Hepatocyte (in vitro differentiated cells): ENCODE data around the gene NEDD4L. TPM values are rescaled to one million over a fixed set of nuclear protein-coding genes. Genes with fewer than 3 reads are reported as not detected.

ENCODE experiments used
- DNase-seq: peaks from one replicate; pipeline ENCODE4 v3.0.0-alpha.2; 2016; ENCODE audit warnings: low spot score
- H2AFZ ChIP-seq: fragments of 200-600 bp; sonication (generic); 2 replicates; pipeline ENCODE4 v1.6.0; 2016; ENCODE audit warnings: antibody characterized with exemption, mild to moderate bottlenecking
- H3K27ac ChIP-seq: fragments of 200-600 bp; sonication (generic); 2 replicates; pipeline ENCODE4 v1.5.1; 2016; ENCODE audit warnings: mild to moderate bottlenecking
- H3K27me3 ChIP-seq: fragments of 200-600 bp; sonication (generic); 2 replicates; pipeline ENCODE4 v1.6.1; 2016
- H3K36me3 ChIP-seq: fragments of 200-600 bp; sonication (generic); replicated peaks from 2 replicates; pipeline ENCODE4 v1.5.1; 2016; ENCODE audit warnings: low read depth; ENCODE audit not compliant: insufficient read depth
- H3K4me1 ChIP-seq: fragments of 200-600 bp; sonication (generic); 2 replicates; pipeline ENCODE4 v1.5.1; 2016; ENCODE audit warnings: mild to moderate bottlenecking, moderate library complexity; ENCODE audit not compliant: insufficient read depth
- H3K4me2 ChIP-seq: fragments of 200-600 bp; sonication (generic); 2 replicates; pipeline ENCODE4 v1.6.0; 2016
- H3K4me3 ChIP-seq: fragments of 200-600 bp; sonication (generic); 2 replicates; pipeline ENCODE4 v1.5.1; 2016; ENCODE audit warnings: mild to moderate bottlenecking
- H3K79me2 ChIP-seq: fragments of 200-600 bp; sonication (generic); 2 replicates; pipeline ENCODE4 v1.6.0; 2017; ENCODE audit warnings: mild to moderate bottlenecking
- H3K9me2 ChIP-seq: fragments of 200-600 bp; sonication (generic); replicated peaks from 2 replicates; pipeline ENCODE4 v1.6.0; 2017; ENCODE audit warnings: mild to moderate bottlenecking; ENCODE audit not compliant: insufficient read depth
- H3K9me3 ChIP-seq: fragments of 200-600 bp; sonication (generic); 2 replicates; pipeline ENCODE4 v1.5.1; 2016; ENCODE audit warnings: low read depth, mild to moderate bottlenecking
- H4K20me1 ChIP-seq: fragments of 200-600 bp; sonication (generic); 2 replicates; pipeline ENCODE4 v1.6.0; 2016; ENCODE audit warnings: mild to moderate bottlenecking; ENCODE audit not compliant: insufficient read depth, poor library complexity, severe bottlenecking
- EZH2 ChIP-seq: fragments of 200-600 bp; sonication (generic); IDR thresholded peaks from 2 replicates; pipeline ENCODE4 v1.6.1; 2016; ENCODE audit warnings: antibody characterized with exemption, mild to moderate bottlenecking, borderline replicate concordance
- EZH2phosphoT487 ChIP-seq: fragments of 200-600 bp; sonication (generic); IDR thresholded peaks from one replicate; pipeline ENCODE4 v1.6.1; 2018; ENCODE audit warnings: antibody characterized with exemption, mild to moderate bottlenecking, low read depth, moderate library complexity; ENCODE audit not compliant: unreplicated experiment, severe bottlenecking
- WGBS: methylation state at CpG from one replicate; pipeline ENCODE4 v1.1.6; 2016; ENCODE audit warnings: low lambda C conversion rate; ENCODE audit errors: missing lambda C conversion rate; 5-methylcytosine and 5-hydroxymethylcytosine counted together
- polyA plus RNA-seq: library from polyadenylated mRNA; unstranded; fragments of >200 nt; fragmentation: Nextera tagmentation; extraction: Ambion mirVana; gene quantifications from 2 replicates; pipeline ENCODE4 v1.2.1, GENCODE V29; 2016
- total RNA-seq: library from RNA; depleted of rRNA; stranded (reverse); fragments of >200 nt; gene quantifications from 2 replicates; pipeline ENCODE4 v1.2.3, GENCODE V29; 2014
- TF ChIP-seq, protein P1 (sequence below): fragments of 200-600 bp; sonication (generic); IDR thresholded peaks from 2 replicates; pipeline ENCODE4 v1.5.1; 2016; ENCODE audit warnings: antibody characterized with exemption, mild to moderate bottlenecking; ENCODE audit not compliant: poor library complexity

NEDD4L gene
- total and polyA plus RNA-seq, 2 experiments from 2014 or later = 104 to 140 TPM

DNA sequence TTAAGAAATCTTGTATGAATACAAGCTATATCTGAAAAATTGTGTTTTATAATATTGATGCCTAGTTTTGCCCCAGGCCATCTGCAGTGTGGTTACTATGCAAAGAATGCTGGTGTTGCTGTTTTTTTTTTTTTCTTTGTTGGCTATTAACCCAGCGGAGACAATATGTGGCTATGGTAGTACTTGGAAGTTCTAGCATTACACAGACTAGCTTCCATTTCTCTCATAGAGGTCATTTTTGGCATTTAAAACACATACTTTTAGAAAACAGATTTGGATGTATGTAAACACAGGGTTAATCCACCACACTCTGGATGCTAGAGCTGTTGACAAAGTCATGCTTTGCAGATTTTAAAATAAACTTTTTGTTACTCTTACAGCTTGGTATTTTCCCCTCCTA, 209.8 kb downstream of the NEDD4L start:
- Histone ChIP-seq H3K4me2 (no peak overlapping the region), H3K27ac (peak overlapping the region; percentile 48), H3K36me3 (no peaks in the 10 kb centered on the region), H3K27me3 (no peaks in the 10 kb centered on the region), H3K9me3 (no peaks in the 10 kb centered on the region), H3K4me1 (peaks cover 43% of the 10 kb centered on the region), H4K20me1 (peaks cover 3% of the 10 kb centered on the region), H3K79me2 (peaks cover 82% of the 10 kb centered on the region), H2AFZ (no peak overlapping the region), H3K9me2 (no peaks in the 10 kb centered on the region), H3K4me3 (no peak overlapping the region)
- TF ChIP-seq EZH2 (no peak), EZH2phosphoT487 (no peak)
- TF ChIP-seq, protein P1, sequence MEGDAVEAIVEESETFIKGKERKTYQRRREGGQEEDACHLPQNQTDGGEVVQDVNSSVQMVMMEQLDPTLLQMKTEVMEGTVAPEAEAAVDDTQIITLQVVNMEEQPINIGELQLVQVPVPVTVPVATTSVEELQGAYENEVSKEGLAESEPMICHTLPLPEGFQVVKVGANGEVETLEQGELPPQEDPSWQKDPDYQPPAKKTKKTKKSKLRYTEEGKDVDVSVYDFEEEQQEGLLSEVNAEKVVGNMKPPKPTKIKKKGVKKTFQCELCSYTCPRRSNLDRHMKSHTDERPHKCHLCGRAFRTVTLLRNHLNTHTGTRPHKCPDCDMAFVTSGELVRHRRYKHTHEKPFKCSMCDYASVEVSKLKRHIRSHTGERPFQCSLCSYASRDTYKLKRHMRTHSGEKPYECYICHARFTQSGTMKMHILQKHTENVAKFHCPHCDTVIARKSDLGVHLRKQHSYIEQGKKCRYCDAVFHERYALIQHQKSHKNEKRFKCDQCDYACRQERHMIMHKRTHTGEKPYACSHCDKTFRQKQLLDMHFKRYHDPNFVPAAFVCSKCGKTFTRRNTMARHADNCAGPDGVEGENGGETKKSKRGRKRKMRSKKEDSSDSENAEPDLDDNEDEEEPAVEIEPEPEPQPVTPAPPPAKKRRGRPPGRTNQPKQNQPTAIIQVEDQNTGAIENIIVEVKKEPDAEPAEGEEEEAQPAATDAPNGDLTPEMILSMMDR = no peak
- 78% methylated on average over 1 of the region's 1 CpG for WGBS
- no peak for DNase-seq

DNA sequence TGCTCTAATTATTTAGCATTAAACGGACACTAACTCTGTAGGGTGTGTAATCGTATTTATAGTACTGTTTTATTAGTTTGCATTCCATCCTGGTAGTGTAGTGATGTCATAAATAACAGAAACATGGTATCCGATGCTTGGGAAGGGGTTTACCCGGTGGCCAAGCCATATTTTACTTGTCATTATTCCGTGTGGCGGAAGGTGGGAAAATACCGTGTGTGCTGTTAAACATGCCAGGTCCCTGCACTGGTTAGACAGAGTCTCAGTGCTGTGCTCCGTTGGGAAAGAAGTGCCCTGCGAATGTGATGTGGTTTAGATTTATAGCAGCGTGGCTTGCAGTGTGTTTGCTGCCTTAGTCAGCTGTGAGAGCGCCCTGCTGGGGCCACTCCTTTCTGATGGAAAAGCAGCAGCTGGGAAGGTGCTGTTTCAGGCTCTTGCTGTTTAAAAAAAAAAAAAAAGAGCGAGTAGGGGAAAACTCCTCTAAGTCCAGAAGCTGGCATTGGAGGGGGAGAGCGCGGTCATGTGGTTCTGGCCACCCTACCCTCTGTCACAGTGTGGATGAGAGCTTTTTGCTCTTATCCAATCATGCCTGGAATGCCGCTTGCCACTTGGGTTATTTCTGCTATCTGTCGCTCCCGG, 211.0 kb downstream of the NEDD4L start:
- no peak overlapping the region for H2AFZ ChIP-seq
- H3K9me3 ChIP-seq = no peaks in the 10 kb centered on the region
- no peaks in the 10 kb centered on the region for H3K36me3 ChIP-seq
- TF ChIP-seq EZH2phosphoT487 (no peak), EZH2 (no peak)
- TF ChIP-seq, protein P1 = no peak
- no peak overlapping the region for H3K4me3 ChIP-seq
- peaks cover 43% of the 10 kb centered on the region for H3K4me1 ChIP-seq
- no peaks in the 10 kb centered on the region for H3K9me2 ChIP-seq
- peaks cover 82% of the 10 kb centered on the region for H3K79me2 ChIP-seq
- no peaks in the 10 kb centered on the region for H3K27me3 ChIP-seq
- H4K20me1 ChIP-seq = peaks cover 6% of the 10 kb centered on the region
- H3K27ac ChIP-seq = peak overlapping the region; percentile 48
- DNase-seq = no peak
- 54% methylated on average over 17 of the region's 17 CpGs for WGBS
- H3K4me2 ChIP-seq = peak overlapping the region; percentile 24

DNA sequence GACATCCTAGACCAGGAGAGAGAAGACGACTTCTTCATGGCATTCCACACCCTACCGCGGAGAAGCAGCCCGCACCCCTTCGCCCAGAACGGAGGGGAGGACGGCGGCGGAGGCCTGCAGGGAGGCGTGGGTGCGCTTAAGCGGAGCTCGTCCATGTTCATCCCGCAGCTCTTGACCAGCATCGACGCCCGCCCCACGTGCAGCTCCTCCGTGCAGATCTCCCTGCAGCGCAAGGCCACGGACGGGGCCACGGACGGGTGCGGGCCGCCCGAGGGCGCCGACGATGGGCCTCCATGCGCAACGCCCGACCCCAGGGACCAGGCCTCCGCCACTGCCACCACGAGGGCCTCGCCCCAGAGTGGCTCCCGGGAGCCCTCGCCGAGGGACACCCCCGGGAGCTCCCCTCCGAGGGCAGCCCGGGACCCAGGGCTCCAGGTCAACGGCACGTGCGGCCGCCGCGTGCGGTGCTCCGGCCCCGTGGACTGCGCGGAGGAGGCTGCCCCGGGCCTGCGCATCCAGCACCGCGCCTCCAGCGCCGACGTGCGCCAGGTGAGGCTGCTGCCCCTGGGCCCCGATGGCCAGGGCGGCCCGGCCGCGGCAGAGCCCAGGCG, 211.8 kb downstream of the NEDD4L start:
- H3K27ac ChIP-seq = no peak overlapping the region
- H3K4me1 ChIP-seq = peaks cover 43% of the 10 kb centered on the region
- H3K9me2 ChIP-seq = no peaks in the 10 kb centered on the region
- DNase-seq = no peak
- H3K27me3 ChIP-seq = no peaks in the 10 kb centered on the region
- peaks cover 13% of the 10 kb centered on the region for H4K20me1 ChIP-seq
- WGBS = 97% methylated on average over 56 of the region's 67 CpGs
- no peak overlapping the region for H3K4me2 ChIP-seq
- H3K79me2 ChIP-seq = peaks cover 84% of the 10 kb centered on the region
- H3K9me3 ChIP-seq = no peaks in the 10 kb centered on the region
- no peak overlapping the region for H2AFZ ChIP-seq
- H3K4me3 ChIP-seq = no peak overlapping the region
- H3K36me3 ChIP-seq = no peaks in the 10 kb centered on the region
- TF ChIP-seq, protein P1 = no peak
- TF ChIP-seq EZH2 (no peak), EZH2phosphoT487 (no peak)
